Smooth muscle cell (in vitro differentiated cells): Measurements from ENCODE around the gene STAG2. TPM values are rescaled to one million over a fixed set of nuclear protein-coding genes. Genes with fewer than 3 reads are reported as not detected.
A peak's percentile ranks its signal among the peaks of the same experiment; 100 is the strongest.

Experiments
- DNase-seq: peaks from one replicate; lab custom pipeline; 2025; ENCODE audit not compliant: unreplicated experiment; lab: John Stamatoyannopoulos, UW
- H2AFZ ChIP-seq: fragments of 200-600 bp; sonication (generic); 2 replicates; pipeline ENCODE4 v1.6.0; 2016; ENCODE audit warnings: antibody characterized with exemption, low read depth, mild to moderate bottlenecking
- H3F3A ChIP-seq: fragments of 200-600 bp; sonication (generic); 2 replicates; pipeline ENCODE4 v1.6.0; 2017; ENCODE audit warnings: antibody characterized with exemption, low read depth
- H3K27ac ChIP-seq: fragments of 200-600 bp; sonication (generic); 2 replicates; pipeline ENCODE4 v1.5.1; 2016; ENCODE audit warnings: low read depth, mild to moderate bottlenecking
- H3K27me3 ChIP-seq: fragments of 200-600 bp; sonication (generic); 2 replicates; pipeline ENCODE4 v1.6.1; 2016; ENCODE audit warnings: low read depth, mild to moderate bottlenecking
- H3K36me3 ChIP-seq: fragments of 200-600 bp; sonication (generic); 2 replicates; pipeline ENCODE4 v1.5.1; 2016; ENCODE audit warnings: low read depth
- H3K4me1 ChIP-seq: fragments of 200-600 bp; sonication (generic); 2 replicates; pipeline ENCODE4 v1.5.1; 2016; ENCODE audit warnings: low read depth
- H3K4me2 ChIP-seq: fragments of 200-600 bp; sonication (generic); 2 replicates; pipeline ENCODE4 v1.6.0; 2016; ENCODE audit warnings: mild to moderate bottlenecking
- H3K4me3 ChIP-seq: fragments of 200-600 bp; sonication (generic); 2 replicates; pipeline ENCODE4 v1.5.1; 2016; ENCODE audit warnings: mild to moderate bottlenecking
- H3K79me2 ChIP-seq: fragments of 200-600 bp; sonication (generic); 2 replicates; pipeline ENCODE4 v1.6.0; 2016; ENCODE audit warnings: low read depth, mild to moderate bottlenecking
- H3K9ac ChIP-seq: fragments of 200-600 bp; sonication (generic); 2 replicates; pipeline ENCODE4 v1.6.0; 2016; ENCODE audit warnings: low read depth
- H3K9me3 ChIP-seq: fragments of 200-600 bp; sonication (generic); replicated peaks from 2 replicates; pipeline ENCODE4 v1.5.1; 2016; ENCODE audit warnings: low read depth
- H4K20me1 ChIP-seq: fragments of 200-600 bp; sonication (generic); 2 replicates; pipeline ENCODE4 v1.6.0; 2016; ENCODE audit warnings: low read depth
- WGBS: methylation state at CpG from one replicate; pipeline ENCODE4 v1.1.7; 2016; ENCODE audit warnings: low lambda C conversion rate; 5-methylcytosine and 5-hydroxymethylcytosine counted together
- polyA plus RNA-seq: library from polyadenylated mRNA; unstranded; fragments of >200 nt; fragmentation: Nextera tagmentation; extraction: Ambion mirVana; gene quantifications from 2 replicates; pipeline ENCODE4 v1.2.1, GENCODE V29; 2016
- total RNA-seq: library from RNA; depleted of rRNA; stranded (reverse); fragments of >200 nt; gene quantifications from 2 replicates; pipeline ENCODE4 v1.2.3, GENCODE V29; 2014
- TF ChIP-seq, protein P1 (sequence below): fragments of 200-600 bp; sonication (generic); IDR thresholded peaks from 2 replicates; pipeline ENCODE4 v1.5.1; 2017; ENCODE audit warnings: borderline replicate concordance, mild to moderate bottlenecking, antibody characterized with exemption; ENCODE audit not compliant: insufficient read depth, poor library complexity, severe bottlenecking

The STAG2 gene
- total and polyA plus RNA-seq, 2 experiments from 2014 or later: 14.3 to 62.4 TPM

GRCh38 chrX:123993904-123994635 lies 32.6 kb downstream of the STAG2 start:
- H3K4me3 ChIP-seq: no peak overlapping the region
- peak overlapping the region; percentile 51 for H3K4me2 ChIP-seq
- no peaks in the 10 kb centered on the region for H3K9me3 ChIP-seq
- DNase-seq: no peak
- no peak overlapping the region for H2AFZ ChIP-seq
- WGBS: 28% methylated on average over 3 of the region's 3 CpGs
- TF ChIP-seq, protein P1, sequence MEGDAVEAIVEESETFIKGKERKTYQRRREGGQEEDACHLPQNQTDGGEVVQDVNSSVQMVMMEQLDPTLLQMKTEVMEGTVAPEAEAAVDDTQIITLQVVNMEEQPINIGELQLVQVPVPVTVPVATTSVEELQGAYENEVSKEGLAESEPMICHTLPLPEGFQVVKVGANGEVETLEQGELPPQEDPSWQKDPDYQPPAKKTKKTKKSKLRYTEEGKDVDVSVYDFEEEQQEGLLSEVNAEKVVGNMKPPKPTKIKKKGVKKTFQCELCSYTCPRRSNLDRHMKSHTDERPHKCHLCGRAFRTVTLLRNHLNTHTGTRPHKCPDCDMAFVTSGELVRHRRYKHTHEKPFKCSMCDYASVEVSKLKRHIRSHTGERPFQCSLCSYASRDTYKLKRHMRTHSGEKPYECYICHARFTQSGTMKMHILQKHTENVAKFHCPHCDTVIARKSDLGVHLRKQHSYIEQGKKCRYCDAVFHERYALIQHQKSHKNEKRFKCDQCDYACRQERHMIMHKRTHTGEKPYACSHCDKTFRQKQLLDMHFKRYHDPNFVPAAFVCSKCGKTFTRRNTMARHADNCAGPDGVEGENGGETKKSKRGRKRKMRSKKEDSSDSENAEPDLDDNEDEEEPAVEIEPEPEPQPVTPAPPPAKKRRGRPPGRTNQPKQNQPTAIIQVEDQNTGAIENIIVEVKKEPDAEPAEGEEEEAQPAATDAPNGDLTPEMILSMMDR: no peak
- H3K27ac ChIP-seq: peak overlapping the region; percentile 53
- H3K9ac ChIP-seq: no peak overlapping the region
- peaks cover 4% of the 10 kb centered on the region for H3K4me1 ChIP-seq
- H3F3A ChIP-seq: peaks cover 5% of the 10 kb centered on the region
- H3K27me3 ChIP-seq: no peaks in the 10 kb centered on the region
- no peaks in the 10 kb centered on the region for H3K36me3 ChIP-seq
- peaks cover 81% of the 10 kb centered on the region for H4K20me1 ChIP-seq
- peaks cover 96% of the 10 kb centered on the region for H3K79me2 ChIP-seq

GRCh38 chrX:123994730-123995129 lies 33.2 kb downstream of the STAG2 start:
- Histone ChIP-seq H3K27me3 (no peaks in the 10 kb centered on the region), H3F3A (peaks cover 5% of the 10 kb centered on the region), H2AFZ (no peak overlapping the region), H3K4me1 (peaks cover 4% of the 10 kb centered on the region), H3K4me2 (no peak overlapping the region), H3K36me3 (no peaks in the 10 kb centered on the region), H3K27ac (peak overlapping the region; percentile 53), H3K9me3 (no peaks in the 10 kb centered on the region), H4K20me1 (peaks cover 86% of the 10 kb centered on the region), H3K4me3 (no peak overlapping the region), H3K79me2 (peaks cover 96% of the 10 kb centered on the region), H3K9ac (no peak overlapping the region)
- TF ChIP-seq, protein P1: no peak
- WGBS: 87% methylated on average over 7 of the region's 7 CpGs
- DNase-seq: no peak

- no peak overlapping the region for H3K4me2 ChIP-seq
- H3K27me3 ChIP-seq: no peaks in the 10 kb centered on the region
- H4K20me1 ChIP-seq: peaks cover 81% of the 10 kb centered on the region
- no peaks in the 10 kb centered on the region for H3K36me3 ChIP-seq
- no peak overlapping the region for H3K27ac ChIP-seq
- no peak for DNase-seq
- H2AFZ ChIP-seq: no peak overlapping the region
- no peaks in the 10 kb centered on the region for H3K9me3 ChIP-seq
- H3K9ac ChIP-seq: no peak overlapping the region
- H3K79me2 ChIP-seq: peaks cover 96% of the 10 kb centered on the region
- H3K4me3 ChIP-seq: no peak overlapping the region
- H3K4me1 ChIP-seq: no peaks in the 10 kb centered on the region
- 89% methylated on average over 2 of the region's 2 CpGs for WGBS
- TF ChIP-seq, protein P1: no peak
- no peaks in the 10 kb centered on the region for H3F3A ChIP-seq
These were observed 40.1 kb downstream of the STAG2 start for GRCh38 chrX:124001581-124001980.

DNA sequence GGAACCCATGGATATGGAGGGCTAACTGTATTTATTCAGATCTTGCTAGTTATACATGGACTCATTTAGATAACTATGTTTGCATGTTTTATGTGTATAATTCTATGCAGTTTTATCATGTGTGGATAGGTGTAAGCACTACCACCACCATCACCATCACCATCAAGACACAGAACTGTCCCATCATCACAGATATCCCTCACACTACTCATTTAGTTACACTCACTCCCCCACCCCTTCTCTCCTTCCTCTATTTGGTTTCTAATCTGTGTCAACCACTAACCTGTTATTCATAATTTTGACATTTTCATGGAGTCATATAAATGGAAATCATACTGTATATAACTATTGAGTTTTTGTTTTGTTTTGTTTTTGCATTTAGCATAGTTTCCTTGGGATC lies 43.7 kb downstream of the STAG2 start:
- TF ChIP-seq, protein P1: no peak
- H3K4me2 ChIP-seq: no peak overlapping the region
- DNase-seq: no peak

More for the DNA sequence above, 43.7 kb downstream of the STAG2 start:
- H3K36me3 ChIP-seq: no peaks in the 10 kb centered on the region
- H3F3A ChIP-seq: no peaks in the 10 kb centered on the region
- no peaks in the 10 kb centered on the region for H3K9me3 ChIP-seq
- no peak overlapping the region for H2AFZ ChIP-seq
- H3K27me3 ChIP-seq: no peaks in the 10 kb centered on the region
- no peak overlapping the region for H3K27ac ChIP-seq
- no peak overlapping the region for H3K4me3 ChIP-seq
- H4K20me1 ChIP-seq: peaks cover 74% of the 10 kb centered on the region
- no peaks in the 10 kb centered on the region for H3K4me1 ChIP-seq
- no peak overlapping the region for H3K9ac ChIP-seq
- H3K79me2 ChIP-seq: peaks cover 99% of the 10 kb centered on the region
